ENCODE data around the gene SLC18A2.
A peak's percentile ranks its signal among the peaks of the same experiment; 100 is the strongest.
"Not testable (repeated sequence)": the region's sequence is repeated elsewhere in the genome, so short reads cannot be mapped to it uniquely, and the experiment has no call there.

Gene SLC18A2

DNA sequence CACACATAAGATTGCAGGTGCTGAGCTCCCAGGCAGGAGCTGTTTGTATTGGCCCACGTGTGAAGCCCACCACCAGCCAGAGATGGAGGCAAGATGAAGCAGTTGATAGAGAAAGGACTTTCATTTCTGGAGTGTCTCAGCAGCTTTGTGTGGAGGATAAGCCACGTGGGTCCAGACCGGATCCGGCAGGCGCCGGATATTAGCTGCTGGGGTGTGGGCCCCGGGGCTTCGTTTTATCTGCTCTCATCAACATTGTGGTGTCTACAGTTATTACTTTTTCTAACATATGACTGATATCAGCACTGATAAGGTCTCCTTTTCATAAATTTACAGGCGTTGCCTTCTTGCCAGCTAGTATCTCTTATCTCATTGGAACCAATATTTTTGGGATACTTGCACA, 25.5 kb downstream of the SLC18A2 start:
- DNase-seq: peak; percentile 58

DNA sequence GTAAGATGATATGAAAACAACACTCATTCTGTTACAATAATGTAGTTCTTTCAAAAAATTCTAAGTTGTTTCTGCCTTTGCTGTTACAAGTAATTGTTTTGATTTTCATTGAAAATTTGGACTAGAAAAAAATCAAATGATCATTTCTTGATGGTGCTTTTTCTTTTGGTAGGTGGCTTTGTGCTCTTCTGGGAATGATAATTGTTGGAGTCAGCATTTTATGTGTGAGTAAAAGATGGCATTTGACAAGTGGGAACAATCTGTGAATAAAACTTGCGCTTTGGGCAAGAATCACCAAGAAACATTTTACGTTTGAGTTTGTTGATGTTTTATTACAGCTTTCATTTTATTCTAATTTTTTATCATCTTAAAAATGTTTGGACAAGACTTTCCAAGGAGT, 25.9 kb downstream of the SLC18A2 start:
- no peak for DNase-seq

DNA sequence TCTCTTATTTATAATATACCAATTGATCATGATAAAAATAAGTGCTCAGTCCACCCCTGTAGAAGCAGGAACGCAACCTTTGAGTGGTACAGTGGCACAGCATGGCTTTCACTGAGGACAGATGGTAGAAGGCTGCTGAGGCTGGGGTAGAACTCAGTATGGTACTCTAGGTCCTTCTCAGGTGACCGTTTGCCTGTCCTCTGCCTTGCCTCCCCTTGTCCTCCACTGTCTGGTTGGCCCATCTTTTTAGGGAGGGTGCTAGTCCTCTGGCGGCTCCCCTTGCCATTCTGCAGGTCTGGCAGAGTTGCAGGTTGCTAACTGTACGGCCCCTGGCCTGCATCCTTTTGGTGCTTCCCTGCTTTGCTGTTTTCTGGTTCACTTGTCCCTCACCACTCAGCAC, 27.3 kb downstream of the SLC18A2 start:
- DNase-seq: no peak

- DNase-seq: no peak
Observed at GRCh38 chr10:117268907-117269306, 28.0 kb downstream of the SLC18A2 start.

DNA sequence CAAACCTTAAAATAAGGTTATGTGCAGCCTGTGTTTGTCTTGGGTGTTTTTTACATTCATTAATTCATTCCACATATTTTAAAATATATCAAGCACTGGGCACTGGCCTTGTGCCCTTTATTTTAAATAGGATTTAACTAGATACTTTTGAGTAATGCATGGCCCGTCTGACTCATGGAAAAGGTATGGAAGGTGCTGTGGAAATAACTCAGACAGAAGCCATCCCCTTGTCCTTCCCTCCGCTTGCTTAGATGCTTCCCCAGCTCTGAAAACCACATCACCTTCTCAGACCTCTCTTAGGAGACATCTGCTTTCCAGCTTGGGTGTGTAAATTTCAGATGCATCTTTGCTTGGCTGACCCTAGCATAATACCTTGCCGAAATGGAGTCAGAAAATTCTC, 30.5 kb downstream of the SLC18A2 start:
- DNase-seq: no peak

DNA sequence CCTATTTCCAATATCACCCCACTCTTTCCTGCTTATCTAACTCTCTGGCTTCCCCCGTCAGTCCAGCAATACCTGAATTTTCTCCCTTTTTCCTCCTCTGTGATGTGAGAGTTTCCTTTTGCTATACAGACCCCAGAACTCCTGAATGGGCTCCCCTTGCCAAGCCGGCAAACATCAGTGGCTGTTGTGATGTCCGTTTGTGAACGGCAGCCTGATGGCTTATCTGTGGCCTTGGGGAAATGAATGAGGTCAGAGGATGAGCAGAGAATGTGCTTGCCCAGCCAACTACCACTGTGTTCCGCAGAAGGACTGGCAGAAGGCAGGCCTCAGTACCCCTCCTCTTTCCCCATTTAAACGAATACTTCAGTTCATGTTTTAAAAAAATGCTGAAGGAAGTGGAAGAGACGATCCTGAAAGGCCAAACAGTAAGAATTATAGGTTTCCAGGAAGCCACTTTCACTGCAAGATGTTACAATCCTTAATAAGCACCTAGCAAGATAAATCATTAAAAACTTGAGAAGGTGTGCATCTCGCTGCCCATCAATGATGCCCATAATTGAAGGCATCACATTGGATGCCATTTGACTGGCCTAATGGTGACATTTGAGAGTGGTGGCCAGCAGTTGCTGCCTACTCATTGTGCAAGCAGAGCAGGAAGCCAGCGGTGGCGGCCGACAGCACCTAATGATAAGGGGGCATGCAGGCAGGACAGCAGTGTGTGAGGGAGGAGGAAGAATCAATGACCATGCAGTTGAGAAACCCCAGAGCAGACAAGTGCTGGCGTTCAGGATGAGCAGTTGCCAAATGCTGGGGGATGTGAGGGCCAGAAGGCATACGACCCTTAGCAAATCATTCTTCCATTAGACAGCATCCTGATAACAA, 31.5 kb downstream of the SLC18A2 start:
- DNase-seq: peak; percentile 70

DNA sequence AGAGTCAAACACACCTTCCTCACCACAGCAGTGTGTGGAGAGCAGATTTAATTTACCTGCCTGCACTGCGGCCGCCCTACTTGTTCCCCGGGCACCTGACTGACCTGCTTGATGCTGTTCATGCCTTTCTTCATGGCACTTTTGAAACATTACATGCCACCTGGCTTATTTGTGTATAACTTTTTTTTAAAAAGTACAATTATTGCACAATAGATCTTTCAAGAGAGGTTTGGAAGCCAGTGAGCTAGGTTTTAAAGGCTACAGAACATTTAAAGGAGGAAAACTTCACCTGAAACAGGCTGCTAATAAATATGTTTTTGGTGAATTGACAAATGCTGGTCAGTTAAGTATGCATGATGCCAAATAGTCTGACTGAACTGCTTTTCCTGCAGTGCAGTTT, 33.1 kb downstream of the SLC18A2 start:
- DNase-seq: no peak

GRCh38 chr10:117274509-117274908, 33.6 kb downstream of the SLC18A2 start:
- DNase-seq: no peak

GRCh38 chr10:117275121-117275520, 34.2 kb downstream of the SLC18A2 start:
- peak; percentile 45 for DNase-seq

DNA sequence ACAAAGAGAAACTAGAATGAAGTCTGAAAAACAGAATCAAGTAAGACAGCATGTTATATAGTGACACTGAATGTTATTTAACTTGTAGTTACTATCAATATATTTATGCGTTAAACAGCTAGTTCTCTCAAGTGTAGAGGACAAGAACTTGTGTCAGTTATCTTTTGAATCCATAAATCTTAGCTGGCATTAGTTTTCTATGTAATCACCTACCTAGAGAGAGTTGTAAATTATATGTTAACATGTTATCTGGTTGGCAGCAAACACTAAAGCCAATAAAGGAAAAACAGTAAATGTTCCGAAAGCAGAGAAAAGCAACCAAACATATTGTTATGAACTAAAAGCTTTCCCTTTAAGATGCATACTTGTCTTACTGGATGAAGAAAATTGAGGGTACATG, 36.8 kb downstream of the SLC18A2 start:
- DNase-seq: no peak

- no peak for DNase-seq
Observed at GRCh38 chr10:117284716-117285494, 44.0 kb downstream of the SLC18A2 start.

- DNase-seq: not testable (repeated sequence)
Observed at GRCh38 chr10:117290872-117291271, 50.0 kb downstream of the SLC18A2 start.

GRCh38 chr10:117294039-117294645, 53.2 kb downstream of the SLC18A2 start:
- no peak for DNase-seq

- DNase-seq: no peak
Observed at GRCh38 chr10:117294735-117295134, 53.8 kb downstream of the SLC18A2 start.

- no peak for DNase-seq
Observed at GRCh38 chr10:117298219-117298618, 57.3 kb downstream of the SLC18A2 start.

DNA sequence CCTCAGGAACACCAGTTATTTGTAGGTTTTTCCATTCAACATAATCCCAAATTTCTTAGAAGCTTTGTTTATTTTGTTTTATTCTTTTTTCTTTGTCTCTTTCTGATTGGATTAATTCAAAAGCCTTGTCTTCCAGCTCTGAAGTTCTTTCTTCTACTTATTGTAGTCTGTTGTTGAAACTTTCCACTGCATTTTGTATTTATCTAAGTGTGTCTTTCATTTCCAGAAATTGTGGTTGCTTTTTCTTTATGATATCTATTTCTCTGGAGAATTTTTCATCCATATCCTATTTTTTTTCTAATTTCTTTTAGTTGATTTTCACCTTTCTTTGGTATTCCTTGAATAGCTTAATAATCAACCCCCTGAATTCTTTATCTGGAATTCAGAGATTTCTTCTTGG, 58.5 kb downstream of the SLC18A2 start:
- no peak for DNase-seq

DNA sequence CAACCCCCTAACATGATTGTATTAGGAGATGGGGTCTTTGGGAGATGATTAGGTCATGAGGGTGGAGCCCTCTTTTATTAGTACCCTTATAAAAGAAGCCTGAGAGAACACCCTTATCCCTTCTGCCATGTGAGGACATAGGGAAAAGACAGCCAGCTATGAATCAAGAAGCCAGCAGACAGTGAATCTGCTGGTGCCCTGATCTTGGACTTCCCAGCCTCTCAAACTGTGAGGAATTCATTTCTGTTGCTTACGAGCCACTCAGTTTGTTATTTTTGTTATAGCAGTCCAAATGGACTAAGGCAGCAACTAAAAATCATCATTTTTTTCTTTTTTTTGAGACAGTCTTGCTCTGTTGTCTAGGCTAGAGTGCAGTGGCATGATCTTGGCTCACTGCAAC, 59.8 kb downstream of the SLC18A2 start:
- DNase-seq: no peak

DNA sequence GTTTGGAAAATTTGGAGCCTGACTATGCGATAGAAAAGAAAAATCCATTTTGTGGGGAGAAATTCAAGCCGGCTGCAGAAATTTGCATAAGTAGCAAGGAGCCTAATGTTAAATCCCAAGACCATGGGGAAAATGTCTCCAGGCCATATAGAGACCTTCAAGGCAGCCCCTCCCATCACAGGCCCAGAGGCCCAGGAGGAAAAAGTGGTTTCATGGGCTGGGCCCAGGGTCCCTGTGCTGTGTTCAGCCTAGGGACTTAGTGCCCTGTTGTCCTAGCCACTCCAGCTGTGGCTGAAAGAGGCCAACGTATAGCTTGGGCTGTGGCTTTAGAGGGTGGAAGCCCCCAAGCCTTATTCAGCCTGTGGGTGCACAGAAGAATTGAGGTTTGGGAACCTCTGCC, 62.5 kb downstream of the SLC18A2 start:
- DNase-seq: not testable (repeated sequence)

DNA sequence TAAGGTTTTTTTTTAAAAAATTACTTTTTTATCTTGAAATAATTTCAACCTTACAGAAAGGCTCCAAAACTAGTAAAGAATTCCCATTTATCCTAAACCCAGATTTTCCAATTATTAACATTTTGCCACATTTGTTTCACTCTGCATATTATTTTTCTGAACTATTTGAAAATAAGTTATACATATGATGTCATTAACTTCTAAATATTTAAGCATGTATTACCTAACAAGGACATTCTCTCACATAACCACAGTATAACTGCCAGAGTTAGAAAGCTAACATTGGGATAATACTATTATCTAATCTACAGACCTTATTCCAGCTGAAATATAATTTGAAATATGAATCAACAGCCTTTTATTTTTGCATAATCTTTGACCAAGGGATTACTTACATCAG, 65.8 kb downstream of the SLC18A2 start:
- no peak for DNase-seq

DNA sequence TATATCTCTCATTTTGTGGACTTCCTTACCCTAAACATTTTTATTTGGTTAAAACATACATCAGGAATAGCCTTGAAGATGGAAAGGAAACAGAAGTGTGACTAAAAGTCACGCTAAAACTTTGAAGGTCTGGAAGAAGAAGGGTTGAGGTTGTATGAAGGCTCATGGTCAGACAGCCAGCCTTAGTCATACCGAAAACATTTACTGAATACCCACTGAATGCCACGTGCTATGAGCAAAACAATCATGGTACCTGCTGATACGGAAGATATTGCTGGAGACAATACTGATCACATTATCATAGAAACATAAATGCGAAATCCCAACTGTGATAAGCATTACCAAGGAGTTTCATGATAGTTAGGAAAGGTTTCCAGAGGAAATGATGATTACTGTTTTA, 70.3 kb downstream of the SLC18A2 start:
- DNase-seq: no peak

- DNase-seq: no peak
Observed at GRCh38 chr10:117312430-117312829, 71.5 kb downstream of the SLC18A2 start.

GRCh38 chr10:117313641-117314040, 72.7 kb downstream of the SLC18A2 start:
- DNase-seq: no peak

DNA sequence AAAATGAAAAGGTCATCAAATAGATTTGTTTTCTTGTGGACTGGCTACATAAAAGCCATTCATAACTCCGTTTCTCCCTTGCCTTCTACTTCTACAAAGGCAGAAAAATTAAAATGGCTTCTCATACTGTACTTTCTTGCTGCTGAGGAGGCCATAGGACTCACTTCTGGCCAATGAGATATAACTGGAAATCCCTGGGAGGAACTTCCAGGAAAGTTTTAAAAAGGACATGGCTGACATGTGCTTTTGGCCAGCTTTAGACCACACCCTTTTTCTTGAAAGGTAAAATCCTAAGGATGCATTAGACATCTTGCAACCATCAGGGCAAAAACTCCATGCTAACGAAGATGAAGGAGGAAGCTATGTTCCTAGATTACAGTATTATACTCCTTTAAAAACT, 75.8 kb downstream of the SLC18A2 start:
- no peak for DNase-seq

DNA sequence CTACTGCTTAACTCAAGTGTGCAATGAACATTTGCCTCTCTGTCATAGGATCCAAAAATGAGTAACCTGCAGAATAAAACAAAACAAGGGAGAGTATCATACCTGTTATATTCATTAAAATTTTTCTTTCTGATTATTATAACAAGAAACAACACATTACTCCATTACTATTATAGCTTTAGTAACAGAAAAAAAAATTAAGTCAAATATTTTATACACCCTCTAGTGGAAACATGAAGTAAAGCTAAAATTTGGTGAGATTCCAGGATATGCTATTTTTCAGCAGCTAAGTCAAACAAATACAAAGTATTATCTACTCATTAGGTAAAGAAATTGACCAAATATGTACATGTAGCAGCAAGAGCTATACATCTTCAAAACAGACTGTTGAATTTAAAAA, 78.0 kb downstream of the SLC18A2 start:
- DNase-seq: peak; percentile 51

Measured in hematopoietic multipotent progenitor cell treated with erythropoietin and hydrocortisone succinate and interleukin-3 and kit ligand, for 6 days (in vitro differentiated cells).